Measurements from ENCODE around the gene BTBD17.

DNA sequence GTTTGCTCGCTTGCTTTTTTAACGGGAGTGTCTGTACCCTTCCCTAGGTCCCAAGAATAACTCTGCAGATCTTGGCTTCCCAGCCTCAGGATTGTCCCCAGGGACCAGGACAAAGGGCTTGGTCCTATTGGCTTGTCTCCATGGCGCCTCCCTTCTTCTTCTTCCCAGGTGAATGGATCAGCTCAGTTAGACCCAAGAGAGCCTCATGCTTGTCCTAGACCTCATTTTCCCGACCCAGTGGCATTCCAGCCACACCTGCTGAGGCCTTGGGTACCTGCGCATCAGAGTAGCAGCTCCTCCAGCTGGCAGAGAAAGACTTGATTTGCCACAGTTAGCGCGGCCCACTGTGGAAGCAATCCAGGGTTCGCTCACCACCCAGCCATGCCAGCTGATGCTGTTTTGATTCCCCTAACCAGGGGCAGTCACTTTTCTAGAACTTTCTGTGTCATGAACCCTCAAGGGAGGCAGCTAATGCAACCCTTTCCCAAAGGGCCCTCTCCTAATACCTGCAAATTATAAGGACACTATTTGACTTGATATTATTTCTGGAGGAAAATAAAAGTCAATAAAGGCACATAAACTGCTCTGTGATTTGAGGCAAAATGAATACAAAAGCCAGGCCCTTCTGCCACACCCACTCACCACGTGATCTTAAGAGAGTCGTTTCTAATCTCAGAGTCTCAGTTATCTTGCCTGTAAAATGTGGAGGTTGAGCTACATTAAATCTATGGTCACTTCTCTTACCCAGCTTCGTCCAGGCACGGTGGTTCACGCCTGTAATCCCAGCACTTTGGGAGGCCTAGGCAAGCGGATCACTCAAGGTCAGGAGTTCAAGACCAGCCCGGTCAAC lies 19.5 kb upstream of the BTBD17 start:
- TF ChIP-seq POLR2A (IDR thresholded peaks at IDR 0.05; ENCODE audit: low read length) (no peak), FOSB (CRISPR knock-in tag; IDR thresholded peaks at IDR 0.05) (no peak), MAZ (IDR thresholded peaks at IDR 0.05; ENCODE audit: borderline replicate concordance, low read depth, low read length) (no peak)
- TF ChIP-seq, protein P1, sequence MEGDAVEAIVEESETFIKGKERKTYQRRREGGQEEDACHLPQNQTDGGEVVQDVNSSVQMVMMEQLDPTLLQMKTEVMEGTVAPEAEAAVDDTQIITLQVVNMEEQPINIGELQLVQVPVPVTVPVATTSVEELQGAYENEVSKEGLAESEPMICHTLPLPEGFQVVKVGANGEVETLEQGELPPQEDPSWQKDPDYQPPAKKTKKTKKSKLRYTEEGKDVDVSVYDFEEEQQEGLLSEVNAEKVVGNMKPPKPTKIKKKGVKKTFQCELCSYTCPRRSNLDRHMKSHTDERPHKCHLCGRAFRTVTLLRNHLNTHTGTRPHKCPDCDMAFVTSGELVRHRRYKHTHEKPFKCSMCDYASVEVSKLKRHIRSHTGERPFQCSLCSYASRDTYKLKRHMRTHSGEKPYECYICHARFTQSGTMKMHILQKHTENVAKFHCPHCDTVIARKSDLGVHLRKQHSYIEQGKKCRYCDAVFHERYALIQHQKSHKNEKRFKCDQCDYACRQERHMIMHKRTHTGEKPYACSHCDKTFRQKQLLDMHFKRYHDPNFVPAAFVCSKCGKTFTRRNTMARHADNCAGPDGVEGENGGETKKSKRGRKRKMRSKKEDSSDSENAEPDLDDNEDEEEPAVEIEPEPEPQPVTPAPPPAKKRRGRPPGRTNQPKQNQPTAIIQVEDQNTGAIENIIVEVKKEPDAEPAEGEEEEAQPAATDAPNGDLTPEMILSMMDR (IDR thresholded peaks at IDR 0.05): 0 out of 3 replicates have a peak, but pooled peaks have one; percentile 3
- TF ChIP-seq, protein P2, sequence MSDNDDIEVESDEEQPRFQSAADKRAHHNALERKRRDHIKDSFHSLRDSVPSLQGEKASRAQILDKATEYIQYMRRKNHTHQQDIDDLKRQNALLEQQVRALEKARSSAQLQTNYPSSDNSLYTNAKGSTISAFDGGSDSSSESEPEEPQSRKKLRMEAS (IDR thresholded peaks at IDR 0.05): no peak
- TF ChIP-seq, protein P3, sequence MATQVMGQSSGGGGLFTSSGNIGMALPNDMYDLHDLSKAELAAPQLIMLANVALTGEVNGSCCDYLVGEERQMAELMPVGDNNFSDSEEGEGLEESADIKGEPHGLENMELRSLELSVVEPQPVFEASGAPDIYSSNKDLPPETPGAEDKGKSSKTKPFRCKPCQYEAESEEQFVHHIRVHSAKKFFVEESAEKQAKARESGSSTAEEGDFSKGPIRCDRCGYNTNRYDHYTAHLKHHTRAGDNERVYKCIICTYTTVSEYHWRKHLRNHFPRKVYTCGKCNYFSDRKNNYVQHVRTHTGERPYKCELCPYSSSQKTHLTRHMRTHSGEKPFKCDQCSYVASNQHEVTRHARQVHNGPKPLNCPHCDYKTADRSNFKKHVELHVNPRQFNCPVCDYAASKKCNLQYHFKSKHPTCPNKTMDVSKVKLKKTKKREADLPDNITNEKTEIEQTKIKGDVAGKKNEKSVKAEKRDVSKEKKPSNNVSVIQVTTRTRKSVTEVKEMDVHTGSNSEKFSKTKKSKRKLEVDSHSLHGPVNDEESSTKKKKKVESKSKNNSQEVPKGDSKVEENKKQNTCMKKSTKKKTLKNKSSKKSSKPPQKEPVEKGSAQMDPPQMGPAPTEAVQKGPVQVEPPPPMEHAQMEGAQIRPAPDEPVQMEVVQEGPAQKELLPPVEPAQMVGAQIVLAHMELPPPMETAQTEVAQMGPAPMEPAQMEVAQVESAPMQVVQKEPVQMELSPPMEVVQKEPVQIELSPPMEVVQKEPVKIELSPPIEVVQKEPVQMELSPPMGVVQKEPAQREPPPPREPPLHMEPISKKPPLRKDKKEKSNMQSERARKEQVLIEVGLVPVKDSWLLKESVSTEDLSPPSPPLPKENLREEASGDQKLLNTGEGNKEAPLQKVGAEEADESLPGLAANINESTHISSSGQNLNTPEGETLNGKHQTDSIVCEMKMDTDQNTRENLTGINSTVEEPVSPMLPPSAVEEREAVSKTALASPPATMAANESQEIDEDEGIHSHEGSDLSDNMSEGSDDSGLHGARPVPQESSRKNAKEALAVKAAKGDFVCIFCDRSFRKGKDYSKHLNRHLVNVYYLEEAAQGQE (IDR thresholded peaks at IDR 0.05): no peak

Measured in A549 (cell line).